Activated CD8-positive, alpha-beta memory T cell treated with anti-CD3 and anti-CD28 coated beads, Interleukin-2, amount 50 U/mL, for 24 hours (primary cell): Measurements from ENCODE around the gene CDK1.

ENCODE experiments used
- DNase-seq: peaks from one replicate; pipeline ENCODE4 v3.0.0-alpha.2; 2020; ENCODE audit errors: extremely low read depth

CDK1 gene

GRCh38 chr10:60778971-60779796 is 906 bp downstream of the CDK1 start:
- DNase-seq = no peak

GRCh38 chr10:60781661-60782060 is 3.4 kb downstream of the CDK1 start:
- DNase-seq = no peak

DNA sequence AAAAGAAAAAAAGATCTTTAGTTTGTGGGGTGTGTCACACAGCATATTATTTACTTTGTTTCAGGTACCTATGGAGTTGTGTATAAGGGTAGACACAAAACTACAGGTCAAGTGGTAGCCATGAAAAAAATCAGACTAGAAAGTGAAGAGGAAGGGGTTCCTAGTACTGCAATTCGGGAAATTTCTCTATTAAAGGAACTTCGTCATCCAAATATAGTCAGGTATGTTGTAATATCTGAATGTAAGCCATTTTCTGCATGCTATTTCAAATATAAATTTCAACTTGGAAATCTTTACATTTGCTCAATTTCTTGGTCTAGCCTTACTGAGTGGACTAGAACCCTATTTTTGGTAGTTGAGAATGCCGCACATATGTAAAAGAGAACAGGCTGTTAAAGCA is 6.4 kb downstream of the CDK1 start:
- DNase-seq = no peak

DNA sequence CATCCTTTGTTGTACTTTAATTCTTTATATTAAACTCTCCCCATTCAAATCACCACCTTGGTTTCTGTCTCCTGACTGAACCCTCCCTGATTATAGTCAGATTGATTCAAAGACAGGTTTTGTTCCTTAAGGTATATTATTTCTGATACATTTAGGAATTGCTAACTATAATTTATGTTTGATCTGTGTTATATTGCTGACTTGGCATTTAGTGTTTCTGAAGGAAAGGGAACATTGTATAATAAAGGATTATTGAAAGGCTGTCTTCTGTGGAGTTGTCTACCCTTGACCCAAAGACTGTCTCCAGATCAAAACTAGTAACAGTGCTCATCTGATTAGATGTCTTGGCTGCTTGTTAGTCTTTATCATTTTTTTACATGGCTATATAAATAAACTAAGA is 10.3 kb downstream of the CDK1 start:
- no peak for DNase-seq

GRCh38 chr10:60789340-60789739 is 11.1 kb downstream of the CDK1 start:
- no peak for DNase-seq

DNA sequence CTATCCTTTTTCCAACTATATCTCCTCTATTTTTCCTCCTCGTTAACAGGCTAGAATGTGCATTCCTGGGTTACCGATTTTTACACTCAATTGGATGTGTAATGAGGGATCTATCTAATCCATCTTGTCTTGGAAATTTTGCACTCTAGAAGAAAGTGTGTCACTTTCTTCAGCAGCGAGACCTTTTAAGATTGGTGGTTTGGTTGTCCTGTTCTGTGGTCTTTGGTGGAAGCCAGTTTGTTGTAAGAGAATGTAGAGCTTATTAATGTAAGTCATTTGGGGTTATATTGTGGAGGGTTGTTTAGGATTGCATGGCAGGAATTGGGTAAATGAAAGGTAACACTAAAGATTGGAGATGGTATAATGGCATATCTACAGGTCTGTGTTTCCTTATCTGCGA is 16.7 kb downstream of the CDK1 start:
- no peak for DNase-seq

GRCh38 chr10:60795465-60796202 is 17.4 kb downstream of the CDK1 start:
- no peak for DNase-seq

DNA sequence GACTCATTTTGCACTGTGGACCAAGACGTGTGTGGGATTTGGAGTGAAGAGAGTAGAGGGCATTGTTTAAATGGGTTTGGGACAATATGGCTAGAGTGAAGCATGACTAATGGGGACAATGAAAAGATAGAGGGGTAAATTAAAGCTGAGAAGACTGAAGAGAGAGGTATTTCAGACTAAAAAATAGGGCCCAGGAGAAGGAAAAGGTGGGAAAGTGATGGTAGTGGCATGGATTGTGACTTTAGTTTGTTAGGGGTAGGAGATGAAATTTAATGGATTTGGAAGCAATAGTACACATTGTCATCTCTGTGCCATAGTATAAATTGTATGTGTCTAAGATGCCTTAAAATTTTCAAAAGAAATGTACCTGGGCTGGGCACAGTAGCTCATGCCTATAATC is 18.2 kb downstream of the CDK1 start:
- no peak for DNase-seq

GRCh38 chr10:60797200-60797599 is 18.9 kb downstream of the CDK1 start:
- no peak for DNase-seq

- DNase-seq = no peak
Measured at GRCh38 chr10:60798031-60798430, 19.8 kb downstream of the CDK1 start.

- no peak for DNase-seq
Measured at GRCh38 chr10:60798870-60799269, 20.6 kb downstream of the CDK1 start.

DNA sequence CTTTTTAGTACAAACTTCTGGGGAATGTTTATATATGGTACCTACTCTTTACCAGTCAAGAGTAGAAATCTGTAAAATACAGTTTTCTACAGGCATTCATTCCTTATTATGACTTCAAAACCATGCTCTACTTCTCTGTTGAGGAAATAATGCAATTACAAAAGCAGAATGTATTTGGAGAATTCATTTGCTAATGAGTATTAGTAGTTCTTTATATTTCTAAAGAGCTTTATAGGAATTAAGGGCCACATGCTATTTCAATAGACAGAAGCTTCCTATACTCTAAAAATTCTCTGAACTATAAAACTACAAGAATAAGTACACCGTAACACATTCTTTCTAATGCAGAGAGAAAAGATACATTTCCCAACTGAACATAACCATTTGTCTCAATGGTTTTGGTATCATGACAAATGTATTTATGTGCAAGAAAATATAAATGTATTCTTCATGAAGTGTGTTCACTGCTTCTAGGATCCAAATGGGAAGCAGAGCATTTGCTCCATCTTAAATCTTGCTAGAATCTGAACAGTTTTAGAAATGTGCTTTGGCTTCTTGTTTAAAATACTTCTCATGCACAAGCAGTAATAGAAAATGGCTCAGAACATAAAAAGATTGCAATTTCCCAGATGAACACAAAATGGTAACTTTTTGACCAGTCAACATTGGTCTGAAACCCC is 21.8 kb downstream of the CDK1 start:
- no peak for DNase-seq

GRCh38 chr10:60800918-60801317 is 22.6 kb downstream of the CDK1 start:
- DNase-seq = no peak

DNA sequence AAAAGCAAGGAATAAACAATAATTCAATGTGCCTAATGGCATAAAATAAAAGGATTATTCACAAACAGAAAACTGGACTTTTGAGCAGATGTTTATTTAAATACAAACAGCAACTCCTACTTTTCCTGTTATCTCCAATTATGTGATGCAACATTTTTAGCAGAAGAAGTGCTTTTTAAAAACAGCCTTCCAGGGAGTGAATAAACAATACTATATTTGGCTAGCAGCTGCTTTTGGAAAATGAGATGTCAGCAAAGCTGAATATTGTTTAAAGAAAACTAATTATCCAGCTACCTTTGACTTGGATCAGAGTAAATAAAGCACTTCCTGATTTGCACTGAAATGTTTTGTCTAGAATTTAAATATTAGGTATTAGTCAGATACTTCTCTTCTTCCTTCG is 23.2 kb downstream of the CDK1 start:
- no peak for DNase-seq

GRCh38 chr10:60803433-60803832 is 25.2 kb downstream of the CDK1 start:
- no peak for DNase-seq

DNA sequence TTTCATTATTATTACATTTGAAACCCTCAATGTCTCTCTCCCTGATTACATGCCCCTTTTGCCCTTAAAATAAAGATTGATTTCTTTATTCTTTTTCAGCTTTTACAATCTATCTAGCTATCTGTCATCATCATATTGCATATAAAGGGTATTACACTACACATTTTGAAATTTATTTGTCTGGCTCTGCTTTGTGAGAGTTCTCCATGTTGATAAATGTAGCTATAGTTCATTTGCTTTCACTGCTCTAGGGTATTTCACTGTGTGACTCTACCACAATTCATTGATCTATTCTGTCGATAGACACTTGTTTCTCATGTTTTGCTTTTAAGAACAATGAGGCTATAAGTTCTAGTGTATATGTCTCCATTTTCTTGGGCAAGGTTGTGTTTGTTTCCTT is 25.6 kb downstream of the CDK1 start:
- DNase-seq = no peak

- no peak for DNase-seq
Measured at GRCh38 chr10:60806921-60807320, 28.6 kb downstream of the CDK1 start.

DNA sequence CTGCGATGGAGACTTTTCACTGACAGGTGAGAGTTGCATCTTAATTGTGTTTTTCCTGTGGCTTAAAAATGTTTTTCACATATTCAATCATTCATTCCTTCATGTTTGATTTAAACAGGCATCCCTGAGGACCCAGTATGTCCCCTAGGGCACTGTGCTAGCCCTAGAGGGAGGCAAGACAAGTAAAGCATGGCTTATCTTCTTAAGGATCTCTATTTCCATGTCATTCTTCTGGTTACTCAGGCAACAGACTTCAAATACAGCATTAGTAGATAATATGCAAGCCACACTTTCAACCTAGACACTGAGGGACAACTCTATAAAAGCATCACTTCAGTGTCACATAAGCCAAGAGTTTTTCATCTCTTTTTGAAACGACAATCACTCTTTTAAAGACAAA is 29.2 kb downstream of the CDK1 start:
- DNase-seq = no peak

GRCh38 chr10:60808036-60808435 is 29.8 kb downstream of the CDK1 start:
- no peak for DNase-seq

- no peak for DNase-seq
Measured at GRCh38 chr10:60809157-60809556, 30.9 kb downstream of the CDK1 start.

DNA sequence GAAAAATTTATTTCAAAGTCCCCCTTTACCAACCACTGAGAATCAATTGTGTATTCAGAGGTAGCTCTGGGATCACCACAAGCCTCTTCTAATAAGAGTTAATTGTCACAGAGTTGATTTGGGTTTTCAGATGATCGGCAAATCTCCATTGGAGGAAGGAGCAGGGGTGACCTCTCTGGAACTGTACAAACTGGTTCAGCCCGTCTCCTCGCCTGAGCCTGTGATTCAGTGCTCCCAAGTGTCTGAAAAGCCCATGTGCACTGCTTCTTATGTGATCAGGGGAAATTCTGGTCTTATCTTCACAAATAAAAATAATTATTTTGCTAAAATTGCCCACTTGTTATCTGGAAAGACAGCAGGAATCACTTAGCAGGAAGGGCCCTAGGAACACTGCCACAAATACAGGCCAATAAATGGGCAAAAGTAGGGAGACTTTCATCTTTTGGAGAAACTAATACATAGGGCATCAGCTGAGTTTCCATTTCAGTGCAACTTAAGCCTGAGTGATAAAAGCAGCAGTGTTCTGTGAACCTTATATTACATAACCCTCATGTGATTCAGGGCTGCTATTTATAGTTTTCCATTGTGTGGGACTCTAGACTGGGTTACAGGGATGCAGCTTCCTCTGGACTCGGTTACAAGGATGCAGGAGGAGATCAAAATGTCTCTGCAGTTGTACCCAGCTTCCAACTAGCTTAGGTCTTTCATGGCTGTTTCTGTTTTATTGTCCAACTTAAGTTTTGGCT is 32.3 kb downstream of the CDK1 start:
- DNase-seq = no peak
